ENCODE results near the gene EPS8L2.

DNA sequence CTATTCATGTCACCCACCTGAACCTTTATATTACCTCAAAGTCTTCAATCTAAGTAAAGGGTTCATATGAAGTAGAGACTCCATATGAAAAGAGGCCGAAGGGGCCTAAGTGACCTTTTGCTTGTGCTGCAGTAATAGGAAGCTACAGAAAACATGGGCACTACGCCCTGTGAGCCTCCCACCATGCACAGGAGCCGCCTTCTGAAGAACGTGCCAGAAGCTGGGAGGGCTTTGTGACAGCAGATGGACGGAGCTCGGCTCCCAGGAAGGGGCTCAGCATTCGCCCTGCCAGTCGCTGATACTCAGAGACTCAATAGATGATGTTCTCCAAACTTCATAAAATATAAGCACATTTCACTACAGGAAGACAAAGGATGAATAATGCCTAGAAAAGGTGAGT, 32.2 kb upstream of the EPS8L2 start:
- no peak for TF ChIP-seq POLR2A (IDR thresholded peaks at IDR 0.05)
- TF ChIP-seq, protein P1, sequence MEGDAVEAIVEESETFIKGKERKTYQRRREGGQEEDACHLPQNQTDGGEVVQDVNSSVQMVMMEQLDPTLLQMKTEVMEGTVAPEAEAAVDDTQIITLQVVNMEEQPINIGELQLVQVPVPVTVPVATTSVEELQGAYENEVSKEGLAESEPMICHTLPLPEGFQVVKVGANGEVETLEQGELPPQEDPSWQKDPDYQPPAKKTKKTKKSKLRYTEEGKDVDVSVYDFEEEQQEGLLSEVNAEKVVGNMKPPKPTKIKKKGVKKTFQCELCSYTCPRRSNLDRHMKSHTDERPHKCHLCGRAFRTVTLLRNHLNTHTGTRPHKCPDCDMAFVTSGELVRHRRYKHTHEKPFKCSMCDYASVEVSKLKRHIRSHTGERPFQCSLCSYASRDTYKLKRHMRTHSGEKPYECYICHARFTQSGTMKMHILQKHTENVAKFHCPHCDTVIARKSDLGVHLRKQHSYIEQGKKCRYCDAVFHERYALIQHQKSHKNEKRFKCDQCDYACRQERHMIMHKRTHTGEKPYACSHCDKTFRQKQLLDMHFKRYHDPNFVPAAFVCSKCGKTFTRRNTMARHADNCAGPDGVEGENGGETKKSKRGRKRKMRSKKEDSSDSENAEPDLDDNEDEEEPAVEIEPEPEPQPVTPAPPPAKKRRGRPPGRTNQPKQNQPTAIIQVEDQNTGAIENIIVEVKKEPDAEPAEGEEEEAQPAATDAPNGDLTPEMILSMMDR (IDR thresholded peaks at IDR 0.05) = no peak

Measured in esophagus squamous epithelium (tissue), 4 donors.